ENCODE data around the gene SEL1L3. TPM values are rescaled to one million over a fixed set of nuclear protein-coding genes. Genes with fewer than 3 reads are reported as not detected.

The SEL1L3 gene
- total RNA-seq, 1 donor, result 83.5 TPM

DNA sequence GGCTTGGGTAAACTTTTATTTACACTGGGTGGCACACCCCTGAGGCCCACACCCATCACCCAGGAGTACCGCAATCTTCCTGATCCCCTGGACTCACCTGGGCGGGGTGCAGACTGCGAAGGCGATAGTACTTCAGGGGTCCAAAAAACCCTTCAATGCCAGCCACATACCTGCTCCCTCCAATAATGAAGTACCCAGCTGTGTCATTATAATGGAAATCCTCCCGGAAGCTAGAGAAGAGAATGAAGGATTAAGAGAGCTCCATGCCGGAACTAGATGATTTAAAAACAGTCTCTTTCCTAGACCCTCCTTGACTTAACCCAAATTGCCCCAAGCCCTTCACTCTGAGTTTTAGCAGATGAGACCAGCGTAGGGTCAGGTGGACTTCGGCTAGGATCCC is 40.9 kb downstream of the SEL1L3 start:
- DNase-seq (ENCODE audit: low read depth), result no peak
- TF ChIP-seq, protein P1, sequence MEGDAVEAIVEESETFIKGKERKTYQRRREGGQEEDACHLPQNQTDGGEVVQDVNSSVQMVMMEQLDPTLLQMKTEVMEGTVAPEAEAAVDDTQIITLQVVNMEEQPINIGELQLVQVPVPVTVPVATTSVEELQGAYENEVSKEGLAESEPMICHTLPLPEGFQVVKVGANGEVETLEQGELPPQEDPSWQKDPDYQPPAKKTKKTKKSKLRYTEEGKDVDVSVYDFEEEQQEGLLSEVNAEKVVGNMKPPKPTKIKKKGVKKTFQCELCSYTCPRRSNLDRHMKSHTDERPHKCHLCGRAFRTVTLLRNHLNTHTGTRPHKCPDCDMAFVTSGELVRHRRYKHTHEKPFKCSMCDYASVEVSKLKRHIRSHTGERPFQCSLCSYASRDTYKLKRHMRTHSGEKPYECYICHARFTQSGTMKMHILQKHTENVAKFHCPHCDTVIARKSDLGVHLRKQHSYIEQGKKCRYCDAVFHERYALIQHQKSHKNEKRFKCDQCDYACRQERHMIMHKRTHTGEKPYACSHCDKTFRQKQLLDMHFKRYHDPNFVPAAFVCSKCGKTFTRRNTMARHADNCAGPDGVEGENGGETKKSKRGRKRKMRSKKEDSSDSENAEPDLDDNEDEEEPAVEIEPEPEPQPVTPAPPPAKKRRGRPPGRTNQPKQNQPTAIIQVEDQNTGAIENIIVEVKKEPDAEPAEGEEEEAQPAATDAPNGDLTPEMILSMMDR (IDR thresholded peaks at IDR 0.05; ENCODE audit: insufficient read depth, low read length), result no peak
- no peak overlapping the region for H3K4me3 ChIP-seq (ENCODE audit: low read depth, low read length)

DNA sequence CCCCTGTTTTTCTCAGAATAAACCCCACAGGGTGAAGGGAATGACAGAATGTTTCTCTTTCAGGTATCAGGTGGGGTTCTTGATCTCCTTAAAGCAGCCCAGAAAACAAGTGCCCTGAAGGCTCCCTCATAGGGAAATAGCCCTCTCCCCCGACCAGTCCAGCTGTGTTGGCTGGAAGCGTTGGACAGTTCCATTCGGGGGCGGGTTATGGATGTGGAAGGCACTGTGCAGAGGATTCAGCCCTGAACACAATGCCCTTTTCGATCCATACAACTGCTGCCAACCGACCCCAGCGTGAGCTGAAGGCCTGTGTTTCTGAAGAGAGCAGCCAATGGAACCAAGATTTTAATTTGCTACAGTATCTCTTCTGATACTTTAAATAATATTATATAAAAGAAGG is 41.5 kb downstream of the SEL1L3 start:
- no peak for DNase-seq (ENCODE audit: low read depth)
- TF ChIP-seq, protein P1 (IDR thresholded peaks at IDR 0.05; ENCODE audit: insufficient read depth, low read length), result no peak
- H3K4me3 ChIP-seq (ENCODE audit: low read depth, low read length), result no peak overlapping the region

DNA sequence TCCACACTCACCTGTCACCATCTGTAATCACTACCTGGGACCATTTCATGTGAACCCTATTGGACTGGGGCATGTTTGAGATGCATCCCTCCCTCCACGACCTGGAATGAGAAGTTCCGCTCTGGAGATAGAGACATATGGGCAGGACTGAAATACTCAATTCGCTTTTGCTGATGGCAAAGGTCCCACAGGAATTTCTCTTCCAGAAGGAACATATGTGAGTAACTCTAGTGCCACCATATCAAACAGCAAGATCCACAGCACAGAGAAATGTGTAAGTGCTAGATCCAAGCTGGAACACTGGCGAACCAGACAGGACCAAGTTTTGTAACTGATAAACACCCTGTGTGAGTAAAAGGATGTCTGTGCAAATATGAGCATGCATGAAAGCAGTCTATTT is 43.9 kb downstream of the SEL1L3 start:
- peak; percentile 11 for DNase-seq (ENCODE audit: low read depth)
- TF ChIP-seq, protein P1 (IDR thresholded peaks at IDR 0.05; ENCODE audit: insufficient read depth, low read length), result no peak
- no peak overlapping the region for H3K4me3 ChIP-seq (ENCODE audit: low read depth, low read length)

DNA sequence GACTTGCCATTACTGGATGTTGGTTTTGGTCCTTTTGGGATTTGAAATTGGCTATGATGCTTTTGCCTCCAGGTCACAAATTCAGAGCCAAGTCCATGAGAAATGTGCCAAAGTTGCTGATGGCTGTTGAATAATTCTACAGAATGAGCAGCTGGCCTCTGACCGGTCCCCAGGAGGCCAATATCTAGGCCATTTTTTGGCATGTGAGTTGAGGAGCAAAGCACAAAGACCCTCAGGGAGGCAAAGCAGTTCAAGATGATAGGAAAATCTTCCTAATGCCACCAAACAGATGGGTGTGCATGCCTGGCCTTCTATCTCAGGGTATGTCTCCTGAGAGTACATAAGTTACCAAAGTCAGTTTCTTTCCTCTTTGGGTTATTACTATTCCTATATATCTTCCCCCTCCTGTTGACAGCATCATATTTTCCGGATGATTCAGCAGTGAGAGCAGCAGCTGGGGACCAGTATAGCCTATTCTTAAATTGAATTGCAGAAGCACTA is 44.4 kb downstream of the SEL1L3 start:
- peak; percentile 51 for DNase-seq (ENCODE audit: low read depth)
- TF ChIP-seq, protein P1 (IDR thresholded peaks at IDR 0.05; ENCODE audit: insufficient read depth, low read length), result no peak
- H3K4me3 ChIP-seq (ENCODE audit: low read depth, low read length), result no peak overlapping the region

DNA sequence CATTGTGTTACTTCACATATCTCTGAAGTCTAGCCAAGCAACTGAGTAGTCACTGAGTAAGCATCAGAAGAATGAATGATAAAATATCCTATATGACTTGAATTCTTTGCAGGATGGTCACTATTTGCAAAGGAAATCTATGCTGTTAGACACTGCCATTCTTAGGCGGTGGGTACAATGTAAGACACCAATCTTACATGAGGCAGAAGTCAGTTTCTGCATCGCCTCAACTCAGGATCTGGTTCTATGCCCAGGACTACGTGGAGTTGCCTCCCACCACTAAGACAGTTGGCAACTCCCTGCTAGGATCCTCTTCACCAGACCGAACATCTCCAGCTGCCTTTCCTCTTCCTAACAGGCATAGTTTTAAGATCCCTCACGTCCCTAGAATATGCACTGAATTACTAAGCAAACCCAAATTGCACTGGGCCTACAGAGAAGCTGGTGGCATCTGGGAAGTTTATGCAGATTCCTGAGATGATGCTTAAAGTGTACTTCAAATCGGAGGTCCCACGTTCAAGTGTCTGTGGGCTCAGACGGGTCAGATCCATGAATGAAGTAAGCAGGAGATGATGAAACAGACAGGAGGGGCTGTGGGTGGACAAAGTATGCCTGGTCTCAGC is 45.6 kb downstream of the SEL1L3 start:
- H3K4me3 ChIP-seq (ENCODE audit: low read depth, low read length), result no peak overlapping the region
- peak; percentile 89 for DNase-seq (ENCODE audit: low read depth)
- TF ChIP-seq, protein P1 (IDR thresholded peaks at IDR 0.05; ENCODE audit: insufficient read depth, low read length), result no peak

DNA sequence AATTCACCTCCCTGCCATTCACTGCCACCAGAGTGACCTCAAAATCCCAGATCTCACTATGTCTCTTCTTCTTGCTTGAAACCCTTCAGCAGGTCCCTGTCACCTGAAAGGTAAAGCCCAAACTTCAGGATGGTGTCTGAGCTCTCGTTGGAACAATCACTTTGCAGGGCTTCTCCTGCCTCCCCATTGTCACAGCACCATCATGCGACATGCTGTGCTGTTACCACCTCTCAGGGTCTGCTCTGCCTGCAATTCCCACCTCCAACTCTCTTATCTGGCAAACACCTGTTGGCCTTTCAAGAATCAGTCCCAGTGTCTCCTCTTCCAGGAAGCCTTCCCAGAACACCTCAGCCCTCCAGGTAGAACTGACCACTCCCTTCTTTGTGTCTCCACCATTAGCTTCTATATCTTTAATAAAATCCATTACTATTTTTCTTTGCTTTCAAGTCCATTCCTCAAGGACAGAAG is 46.2 kb downstream of the SEL1L3 start:
- no peak for DNase-seq (ENCODE audit: low read depth)
- H3K4me3 ChIP-seq (ENCODE audit: low read depth, low read length), result no peak overlapping the region
- TF ChIP-seq, protein P1 (IDR thresholded peaks at IDR 0.05; ENCODE audit: insufficient read depth, low read length), result no peak

DNA sequence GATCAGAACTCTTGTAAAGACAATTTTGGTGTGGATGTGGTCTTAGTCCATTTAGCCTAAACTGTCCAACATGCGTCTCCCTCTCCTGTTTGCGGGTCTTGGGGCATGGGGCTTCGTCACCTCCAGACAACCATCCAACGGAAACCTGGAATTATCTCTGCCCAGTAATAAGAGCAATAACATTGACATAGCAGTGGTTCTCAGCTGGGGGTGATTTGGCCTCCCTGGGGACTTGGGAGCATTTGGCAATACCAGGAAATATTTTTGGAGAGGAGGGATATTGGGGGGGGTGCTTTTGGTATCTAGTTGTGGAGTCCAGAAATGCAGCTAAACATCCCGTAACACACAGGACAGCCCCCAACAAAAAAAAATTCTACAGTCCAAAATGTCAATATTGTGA is 47.2 kb downstream of the SEL1L3 start:
- no peak overlapping the region for H3K4me3 ChIP-seq (ENCODE audit: low read depth, low read length)
- peak; percentile 58 for DNase-seq (ENCODE audit: low read depth)
- TF ChIP-seq, protein P1 (IDR thresholded peaks at IDR 0.05; ENCODE audit: insufficient read depth, low read length), result no peak
